HG02642 (cell line): Measurements from ENCODE around the gene MS4A4A.
"Not testable (repeated sequence)": the region's sequence is repeated elsewhere in the genome, so short reads cannot be mapped to it uniquely, and the experiment has no call there.

Experiments
- ATAC-seq: cut with Tn5 transposase; IDR thresholded peaks from one replicate; pipeline ENCODE4 v1.9.1; 2021; ENCODE audit warnings: mild to moderate bottlenecking; ENCODE audit not compliant: unreplicated experiment, poor library complexity

MS4A4A gene

GRCh38 chr11:60280412-60280811, at the start of gene MS4A4A:
MS4A4A (plus strand) TSS chr11:60280666; CDS start chr11:60280676, 10 bp downstream.
- ATAC-seq, result no peak

GRCh38 chr11:60230681-60231080, 49.8 kb upstream of the MS4A4A start:
- ATAC-seq, result no peak

GRCh38 chr11:60235321-60235720, 45.1 kb upstream of the MS4A4A start:
- no peak for ATAC-seq

- ATAC-seq, result no peak
Observed at GRCh38 chr11:60240662-60241061, 39.8 kb upstream of the MS4A4A start.

- ATAC-seq, result no peak
Observed at GRCh38 chr11:60241786-60242185, 38.7 kb upstream of the MS4A4A start.

- no peak for ATAC-seq
Observed at GRCh38 chr11:60242740-60243239, 37.7 kb upstream of the MS4A4A start, which contains the start of gene MS4A4E. MS4A4E (minus strand) TSS chr11:60243137; CDS start chr11:60230055, 13,082 bp downstream.

- ATAC-seq, result no peak
Observed at GRCh38 chr11:60251485-60252212, 28.8 kb upstream of the MS4A4A start.

GRCh38 chr11:60252213-60253108, 28.0 kb upstream of the MS4A4A start:
- no peak for ATAC-seq

- no peak for ATAC-seq
Observed at GRCh38 chr11:60257956-60258722, 22.3 kb upstream of the MS4A4A start.

- no peak for ATAC-seq
Observed at GRCh38 chr11:60261014-60261413, 19.5 kb upstream of the MS4A4A start.

- no peak for ATAC-seq
Observed at GRCh38 chr11:60263402-60263801, 17.1 kb upstream of the MS4A4A start.

- no peak for ATAC-seq
Observed at GRCh38 chr11:60264644-60265043, 15.8 kb upstream of the MS4A4A start.

- no peak for ATAC-seq
Observed at GRCh38 chr11:60265373-60266214, 14.9 kb upstream of the MS4A4A start.

- ATAC-seq, result no peak
Observed at GRCh38 chr11:60274416-60274815, 6.0 kb upstream of the MS4A4A start.

- ATAC-seq, result no peak
Observed at GRCh38 chr11:60281485-60281884, 1.0 kb downstream of the MS4A4A start.

- no peak for ATAC-seq
Observed at GRCh38 chr11:60282286-60282685, 1.8 kb downstream of the MS4A4A start.

- ATAC-seq, result not testable (repeated sequence)
Observed at GRCh38 chr11:60285411-60286126, 5.1 kb downstream of the MS4A4A start.

- ATAC-seq, result no peak
Observed at GRCh38 chr11:60288531-60288930, 8.1 kb downstream of the MS4A4A start.

GRCh38 chr11:60292145-60292544, 11.7 kb downstream of the MS4A4A start:
- ATAC-seq, result no peak
